Parathyroid adenoma (tissue), 2 donors: ENCODE results near the gene DLG2.

ENCODE experiments used
- H2AFZ ChIP-seq: fragments of 300-600 bp; sonication (generic); one replicate; pipeline ENCODE4 v1.7.0; 2017; ENCODE audit warnings: antibody characterized with exemption, mild to moderate bottlenecking
- H3K27ac ChIP-seq: fragments of 300-600 bp; sonication (generic); one replicate; pipeline ENCODE4 v1.7.0; 2017
- H3K27me3 ChIP-seq: fragments of 300-600 bp; sonication (generic); one replicate; pipeline ENCODE4 v1.7.0; 2017; ENCODE audit warnings: low read length; ENCODE audit not compliant: control insufficient read depth, insufficient read depth
- H3K36me3 ChIP-seq: fragments of 300-600 bp; sonication (generic); one replicate; pipeline ENCODE4 v1.7.0; 2017; ENCODE audit warnings: low read length; ENCODE audit not compliant: control insufficient read depth, insufficient read depth
- H3K4me1 ChIP-seq: fragments of 300-600 bp; sonication (generic); one replicate; pipeline ENCODE4 v1.7.0; 2017; ENCODE audit warnings: control low read depth
- H3K4me2 ChIP-seq: fragments of 300-600 bp; sonication (generic); one replicate; pipeline ENCODE4 v1.7.0; 2017; ENCODE audit warnings: low read length
- H3K4me3 ChIP-seq: fragments of 300-600 bp; sonication (generic); one replicate; pipeline ENCODE4 v1.7.0; 2017; ENCODE audit warnings: low read depth, low read length
- H3K79me2 ChIP-seq: fragments of 300-600 bp; sonication (generic); one replicate; pipeline ENCODE4 v1.7.0; 2017; ENCODE audit warnings: control low read depth
- H3K9ac ChIP-seq: fragments of 300-600 bp; sonication (generic); one replicate; pipeline ENCODE4 v1.7.0; 2017; ENCODE audit warnings: mild to moderate bottlenecking
- H3K9me3 ChIP-seq: fragments of 300-600 bp; sonication (generic); one replicate; pipeline ENCODE4 v1.7.0; 2017; ENCODE audit warnings: low read length; ENCODE audit not compliant: control insufficient read depth
- TF ChIP-seq, protein P1 (sequence below): fragments of 300-600 bp; sonication (generic); IDR thresholded peaks from one replicate; pipeline ENCODE4 v1.7.0; 2017; ENCODE audit warnings: antibody characterized with exemption, mild to moderate bottlenecking
- donor health status: primary hyperparathyroidism.

Gene DLG2

DNA sequence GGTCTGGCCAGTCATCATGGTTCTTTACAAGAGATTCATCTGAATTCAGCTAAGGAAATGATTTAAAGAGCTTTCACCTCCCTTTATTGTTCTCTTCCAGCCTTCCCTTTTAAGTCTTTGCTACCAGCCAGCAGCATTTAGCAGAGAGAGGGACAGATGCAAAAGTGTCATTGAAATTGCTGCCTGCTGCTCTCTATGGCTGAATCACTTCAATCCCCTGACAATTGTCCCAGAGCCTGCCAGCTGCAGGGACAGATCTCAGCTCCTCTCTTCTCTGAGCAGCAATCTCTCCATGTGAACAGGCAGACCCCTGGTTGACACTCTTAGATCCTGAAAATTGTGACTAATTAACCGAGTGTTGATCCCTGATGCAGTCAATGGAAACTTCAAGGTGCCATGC is 1524.0 kb downstream of the DLG2 start:
- no peaks in the 10 kb centered on the region for H3K36me3 ChIP-seq
- no peak overlapping the region for H3K9ac ChIP-seq
- no peak overlapping the region for H3K4me2 ChIP-seq
- H2AFZ ChIP-seq = no peak overlapping the region
- H3K9me3 ChIP-seq = no peaks in the 10 kb centered on the region
- H3K79me2 ChIP-seq = no peaks in the 10 kb centered on the region
- TF ChIP-seq, protein P1, sequence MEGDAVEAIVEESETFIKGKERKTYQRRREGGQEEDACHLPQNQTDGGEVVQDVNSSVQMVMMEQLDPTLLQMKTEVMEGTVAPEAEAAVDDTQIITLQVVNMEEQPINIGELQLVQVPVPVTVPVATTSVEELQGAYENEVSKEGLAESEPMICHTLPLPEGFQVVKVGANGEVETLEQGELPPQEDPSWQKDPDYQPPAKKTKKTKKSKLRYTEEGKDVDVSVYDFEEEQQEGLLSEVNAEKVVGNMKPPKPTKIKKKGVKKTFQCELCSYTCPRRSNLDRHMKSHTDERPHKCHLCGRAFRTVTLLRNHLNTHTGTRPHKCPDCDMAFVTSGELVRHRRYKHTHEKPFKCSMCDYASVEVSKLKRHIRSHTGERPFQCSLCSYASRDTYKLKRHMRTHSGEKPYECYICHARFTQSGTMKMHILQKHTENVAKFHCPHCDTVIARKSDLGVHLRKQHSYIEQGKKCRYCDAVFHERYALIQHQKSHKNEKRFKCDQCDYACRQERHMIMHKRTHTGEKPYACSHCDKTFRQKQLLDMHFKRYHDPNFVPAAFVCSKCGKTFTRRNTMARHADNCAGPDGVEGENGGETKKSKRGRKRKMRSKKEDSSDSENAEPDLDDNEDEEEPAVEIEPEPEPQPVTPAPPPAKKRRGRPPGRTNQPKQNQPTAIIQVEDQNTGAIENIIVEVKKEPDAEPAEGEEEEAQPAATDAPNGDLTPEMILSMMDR = no peak
- no peak overlapping the region for H3K4me3 ChIP-seq
- H3K27ac ChIP-seq = no peak overlapping the region
- no peaks in the 10 kb centered on the region for H3K27me3 ChIP-seq
- no peaks in the 10 kb centered on the region for H3K4me1 ChIP-seq

GRCh38 chr11:84097186-84097585 is 1530.0 kb downstream of the DLG2 start:
- Histone ChIP-seq H3K27me3 (no peaks in the 10 kb centered on the region), H3K4me1 (no peaks in the 10 kb centered on the region), H3K4me2 (no peak overlapping the region), H3K79me2 (no peaks in the 10 kb centered on the region), H2AFZ (no peak overlapping the region), H3K27ac (no peak overlapping the region), H3K9ac (no peak overlapping the region), H3K4me3 (no peak overlapping the region), H3K36me3 (no peaks in the 10 kb centered on the region), H3K9me3 (no peaks in the 10 kb centered on the region)
- TF ChIP-seq, protein P1 = no peak

- Histone ChIP-seq H3K27ac (no peak overlapping the region), H3K9ac (no peak overlapping the region), H2AFZ (no peak overlapping the region), H3K27me3 (no peaks in the 10 kb centered on the region), H3K36me3 (no peaks in the 10 kb centered on the region), H3K4me3 (no peak overlapping the region), H3K79me2 (peaks cover 4% of the 10 kb centered on the region), H3K4me2 (no peak overlapping the region), H3K4me1 (no peaks in the 10 kb centered on the region), H3K9me3 (no peaks in the 10 kb centered on the region)
- TF ChIP-seq, protein P1 = no peak
Measured at GRCh38 chr11:84091212-84091986, 1535.7 kb downstream of the DLG2 start.

DNA sequence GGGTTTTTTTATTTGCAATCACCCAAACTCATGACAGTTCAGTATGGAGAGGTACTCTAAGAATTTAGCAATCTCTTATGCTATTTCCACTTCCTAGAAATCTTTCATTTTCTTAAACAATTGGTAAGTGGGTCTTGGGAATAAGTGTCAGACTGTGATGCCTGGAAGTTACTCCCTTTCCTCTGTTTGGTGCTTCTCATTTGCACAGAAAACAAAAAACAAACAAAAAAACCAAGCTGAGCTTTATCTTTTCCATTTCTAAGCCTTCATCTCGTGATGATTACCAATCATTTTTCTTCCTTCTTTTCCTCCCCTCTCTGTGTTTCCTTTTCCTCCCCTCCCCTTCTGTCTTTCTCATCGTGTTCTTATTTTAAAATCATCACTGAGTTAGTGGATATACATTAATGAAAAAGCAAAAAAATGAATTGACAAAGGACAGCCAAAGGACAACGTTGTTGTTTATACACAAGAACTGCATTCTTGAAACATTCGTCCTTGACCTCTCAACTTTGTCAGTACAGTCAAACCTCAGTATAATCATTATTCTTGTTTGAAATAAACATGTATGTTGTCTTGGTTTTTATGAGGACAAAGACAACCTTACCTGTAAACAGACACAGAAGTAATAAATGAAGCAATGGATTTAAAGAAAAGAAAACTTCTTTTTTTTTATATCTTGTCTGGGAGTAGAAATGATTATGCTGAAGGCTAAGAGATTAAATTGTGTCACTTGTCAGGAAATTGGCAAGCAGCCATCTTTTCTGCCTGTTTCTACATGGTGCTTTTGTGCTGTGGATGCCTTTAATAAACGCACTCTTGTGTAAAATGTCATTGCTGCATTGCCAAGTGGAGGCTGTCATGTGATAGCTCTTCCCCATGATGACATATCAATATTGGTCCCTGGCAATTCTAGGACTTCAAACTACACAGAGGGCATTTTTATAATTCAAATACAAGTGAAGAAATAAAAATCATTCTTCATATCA is 1537.8 kb downstream of the DLG2 start:
- Histone ChIP-seq H3K9me3 (no peaks in the 10 kb centered on the region), H3K36me3 (no peaks in the 10 kb centered on the region), H2AFZ (no peak overlapping the region), H3K9ac (no peak overlapping the region), H3K27ac (no peak overlapping the region), H3K27me3 (no peaks in the 10 kb centered on the region), H3K4me2 (no peak overlapping the region), H3K4me1 (no peaks in the 10 kb centered on the region), H3K4me3 (no peak overlapping the region), H3K79me2 (peaks cover 4% of the 10 kb centered on the region)
- TF ChIP-seq, protein P1 = no peak
